HCT116 (cell line): ENCODE results near the gene COL5A1. TPM values are rescaled to one million over a fixed set of nuclear protein-coding genes. Genes with fewer than 3 reads are reported as not detected.

Experiments used
- ATAC-seq: fragments of 200-7000 bp; cut with Tn5 transposase; 2 replicates; pipeline ENCODE4 v1.9.1; 2020; ENCODE audit warnings: mild to moderate bottlenecking, moderate library complexity
- BruUV-seq: library from RNA; stranded (reverse); fragments of 400-500 nt; replicated peaks from 2 replicates; lab custom pipeline; 2021; lab: Mats Ljungman, UMichigan
- CTCF ChIA-PET: fragments of 300-600 bp; sonication (Branson Sonifier 250); formaldehyde crosslinking; loops from one replicate; lab custom pipeline; 2021; ENCODE audit warnings: antibody characterized with exemption; lab: Charles Lee
- POLR2A ChIA-PET: fragments of 300-600, 350-600 bp; sonication (Branson Sonifier 250); formaldehyde crosslinking; loops from one replicate; lab custom pipeline; 2021; ENCODE audit warnings: antibody characterized with exemption; lab: Charles Lee
- RAD21 ChIA-PET, 2 experiments: fragments of 300-600 bp; sonication (Branson Sonifier 250); formaldehyde crosslinking; loops; one replicate each; lab custom pipeline; 2023; ENCODE audit warnings: low total read pairs in 2 of 2; ENCODE audit not compliant: uncharacterized antibody in 2 of 2, unreplicated experiment in 2 of 2, low non-redundant PET in 1 of 2; lab: Charles Lee
- DNase-seq: peaks from one replicate; pipeline ENCODE4 v3.0.0-alpha.2; 2010; ENCODE audit warnings: low read depth, low spot score
- H2AFZ ChIP-seq: fragments of 200-600 bp; shearing (Covaris generic), sonication (generic); 2 replicates; pipeline ENCODE4 v1.6.1; 2017; ENCODE audit warnings: low read depth, mixed run types, mixed read lengths, antibody characterized with exemption, low read length; ENCODE audit not compliant: poor library complexity, severe bottlenecking
- H3K27ac ChIP-seq: 2 replicates; pipeline ENCODE4 v1.5.1; 2012; ENCODE audit warnings: low read depth, low read length
- H3K27me3 ChIP-seq: fragments of 200-600 bp; sonication (generic); 2 replicates; pipeline ENCODE4 v1.6.1; 2016; ENCODE audit warnings: mixed run types, low read length, mixed read lengths; ENCODE audit not compliant: insufficient read depth
- H3K36me3 ChIP-seq, 2 experiments: fragments of 200-500 bp in 1 of 2; fragments of 200-600 bp in 1 of 2; sonication (Bioruptor generic) in 1 of 2; sonication (generic) in 1 of 2; 2 replicates each; pipeline versions ENCODE4 v1.5.1 to v1.6.1; 2014 to 2016; ENCODE audit warnings: low read length in 2 of 2, inconsistent platforms in 1 of 2, mixed read lengths in 1 of 2, mixed run types in 1 of 2; ENCODE audit not compliant: insufficient read depth in 2 of 2, control insufficient read depth in 1 of 2
- H3K4me1 ChIP-seq, 2 experiments: fragments of 200-600 bp in 1 of 2; sonication (generic) in 1 of 2; 2 replicates each; pipeline versions ENCODE4 v1.5.1 to v1.6.1; 2012 to 2017; ENCODE audit warnings: low read length in 2 of 2, inconsistent platforms in 1 of 2, mild to moderate bottlenecking in 1 of 2, mixed read lengths in 1 of 2, mixed run types in 1 of 2, moderate library complexity in 1 of 2; ENCODE audit not compliant: insufficient read depth in 2 of 2, control insufficient read depth in 1 of 2
- H3K4me2 ChIP-seq: fragments of 200-600 bp; sonication (generic); 2 replicates; pipeline ENCODE4 v1.6.1; 2017; ENCODE audit warnings: mixed run types, low read length, mixed read lengths
- H3K4me3 ChIP-seq, 2 experiments: fragments of 200-600 bp in 1 of 2; sonication (generic) in 1 of 2; replicated peaks in 1 of 2; 2 replicates each; pipeline ENCODE4 v1.5.1; 2011 to 2016; ENCODE audit warnings: low read length in 2 of 2, control low read depth in 1 of 2, low read depth in 1 of 2, mild to moderate bottlenecking in 1 of 2, mixed read lengths in 1 of 2, mixed run types in 1 of 2
- H3K79me2 ChIP-seq: fragments of 200-600 bp; sonication (generic); 2 replicates; pipeline ENCODE4 v1.6.1; 2017; ENCODE audit warnings: mild to moderate bottlenecking, mixed run types, low read length, moderate library complexity, mixed read lengths; ENCODE audit not compliant: insufficient read depth
- H3K9ac ChIP-seq: fragments of 200-600 bp; sonication (generic); 2 replicates; pipeline ENCODE4 v1.6.1; 2016; ENCODE audit warnings: low read length, mixed read lengths
- H3K9me2 ChIP-seq: fragments of 200-600 bp; sonication (generic), shearing (Covaris generic); 2 replicates; pipeline ENCODE4 v1.6.1; 2017; ENCODE audit warnings: mixed run types, mild to moderate bottlenecking, moderate library complexity; ENCODE audit not compliant: insufficient read depth
- H3K9me3 ChIP-seq, 2 experiments: fragments of 200-500 bp in 1 of 2; fragments of 200-600 bp in 1 of 2; sonication (Bioruptor generic) in 1 of 2; sonication (generic) in 1 of 2; 2 replicates each; pipeline ENCODE4 v1.6.1; 2014 to 2017; ENCODE audit warnings: low read length in 2 of 2, mixed read lengths in 2 of 2, inconsistent platforms in 1 of 2, low read depth in 1 of 2, mild to moderate bottlenecking in 1 of 2, mixed run types in 1 of 2, moderate library complexity in 1 of 2; ENCODE audit not compliant: control insufficient read depth in 1 of 2, insufficient read depth in 1 of 2
- H4K20me1 ChIP-seq: fragments of 200-600 bp; sonication (generic), shearing (Covaris generic); 2 replicates; pipeline ENCODE4 v1.6.1; 2017; ENCODE audit warnings: mixed run types, mild to moderate bottlenecking, moderate library complexity; ENCODE audit not compliant: insufficient read depth
- CEBPB ChIP-seq: IDR thresholded peaks from 2 replicates; pipeline ENCODE4 v1.6.1; 2012; ENCODE audit warnings: low read depth
- EGR1 ChIP-seq: IDR thresholded peaks from 2 replicates; pipeline ENCODE4 v1.6.1; 2012; ENCODE audit warnings: low read depth
- FOSL1 ChIP-seq: IDR thresholded peaks from 2 replicates; pipeline ENCODE4 v1.6.1; 2012; ENCODE audit warnings: low read depth
- SP1 ChIP-seq: IDR thresholded peaks from 2 replicates; pipeline ENCODE4 v1.6.1; 2012; ENCODE audit warnings: low read depth
- ZFX ChIP-seq: fragments of 450-650 bp; IDR thresholded peaks from 2 replicates; pipeline ENCODE4 v1.6.1; 2017
- ZNF274 ChIP-seq: fragments of 200-500 bp; sonication (Bioruptor generic); IDR thresholded peaks from 2 replicates; pipeline ENCODE4 v1.6.1; 2014; ENCODE audit warnings: mild to moderate bottlenecking, low read depth, low read length, inconsistent platforms
- intact Hi-C: fragments of 100-400 bp; cut with micrococcal nuclease; formaldehyde crosslinking; loops from 2 replicates; pipeline ENCODE4 v1.10.0; 2022
- total RNA-seq: library from RNA; stranded (reverse); gene quantifications from one replicate; pipeline ENCODE4 v1.2.1, GENCODE V29; 2021; ENCODE audit not compliant: unreplicated experiment
- TF ChIP-seq, protein P1 (sequence below): IDR thresholded peaks from 2 replicates; pipeline ENCODE4 v1.6.1; 2012
- TF ChIP-seq, protein P2 (sequence below): IDR thresholded peaks from 2 replicates; pipeline ENCODE4 v1.6.1; 2012

COL5A1 gene
- total RNA-seq, 1 experiment from 2014 or later: 0.30 TPM

DNA sequence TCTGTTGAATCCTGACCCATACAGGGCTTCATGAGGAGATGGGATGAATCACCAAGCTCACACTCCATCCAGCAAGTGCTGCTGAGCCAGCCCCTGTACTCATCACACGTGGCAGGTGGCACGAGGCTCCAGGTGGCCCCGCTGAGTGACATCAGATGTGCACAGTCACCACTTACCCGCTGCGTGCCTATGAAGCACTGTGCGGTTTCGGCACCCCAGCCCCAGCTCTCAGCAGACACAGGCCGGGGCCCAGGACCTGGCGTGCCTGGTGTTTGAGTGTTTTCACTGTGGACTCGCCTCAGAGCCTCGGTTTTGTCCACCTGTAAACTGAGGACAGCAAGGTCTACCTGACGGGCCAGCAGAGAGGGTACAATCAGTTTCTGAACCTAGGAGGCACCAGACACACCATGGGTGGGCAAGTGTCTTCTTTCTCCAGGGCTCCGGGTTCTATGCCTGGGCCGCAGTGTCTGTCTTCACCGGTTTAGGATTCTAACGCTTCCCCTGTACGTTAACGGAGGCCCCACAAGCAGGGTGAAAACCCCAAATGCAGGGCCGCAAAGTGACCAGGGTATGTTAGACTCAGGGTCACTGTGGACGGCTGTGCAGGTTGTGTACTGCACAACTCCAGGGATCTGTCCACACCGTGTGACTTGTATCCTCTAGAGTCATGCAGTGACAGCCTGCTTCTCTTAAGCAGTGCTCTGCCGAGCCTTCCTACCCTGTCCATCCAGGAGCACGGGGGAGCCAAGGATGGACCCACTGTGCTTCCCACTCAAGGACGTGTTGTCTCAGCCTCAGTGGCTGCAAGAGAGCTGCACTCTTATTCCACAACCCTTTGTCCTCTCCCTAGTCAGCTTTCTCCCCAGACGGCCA is 44.3 kb upstream of the COL5A1 start:
- TF ChIP-seq EGR1: no peak
- no peak for TF ChIP-seq ZNF274
- no peak for TF ChIP-seq FOSL1
- TF ChIP-seq CEBPB: no peak
- TF ChIP-seq, protein P1, sequence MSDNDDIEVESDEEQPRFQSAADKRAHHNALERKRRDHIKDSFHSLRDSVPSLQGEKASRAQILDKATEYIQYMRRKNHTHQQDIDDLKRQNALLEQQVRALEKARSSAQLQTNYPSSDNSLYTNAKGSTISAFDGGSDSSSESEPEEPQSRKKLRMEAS: 0 out of 2 replicates have a peak, but pooled peaks have one; percentile 33
- TF ChIP-seq, protein P2, sequence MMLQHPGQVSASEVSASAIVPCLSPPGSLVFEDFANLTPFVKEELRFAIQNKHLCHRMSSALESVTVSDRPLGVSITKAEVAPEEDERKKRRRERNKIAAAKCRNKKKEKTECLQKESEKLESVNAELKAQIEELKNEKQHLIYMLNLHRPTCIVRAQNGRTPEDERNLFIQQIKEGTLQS: no peak
- TF ChIP-seq SP1: no peak
- no peak for TF ChIP-seq ZFX
- DNase-seq (no peak), ATAC-seq (no peak)
- peaks cover 5 to 15% of the 10 kb centered on the region in 2 experiments for H3K4me1 ChIP-seq
- no peaks in the 10 kb centered on the region for H3K36me3 ChIP-seq
- no peaks in the 10 kb centered on the region for H3K79me2 ChIP-seq
- no peak overlapping the region for H3K9ac ChIP-seq
- peaks cover 0 to 5% of the 10 kb centered on the region in 2 experiments; a peak in 1 of 4 replicates for H3K9me3 ChIP-seq
- H3K27ac ChIP-seq: no peak overlapping the region
- ChIA-PET POLR2A (no interaction called here), RAD21 (no interaction called here), CTCF (no interaction called here)
- no peak overlapping the region for H3K4me2 ChIP-seq
- BruUV-seq: no TSS peak
- no peaks in the 10 kb centered on the region; the same call in 1 of the 2 replicates for H3K27me3 ChIP-seq
- H3K4me3 ChIP-seq: no peak overlapping the region
- intact Hi-C loops: no loop called here
- H4K20me1 ChIP-seq: no peaks in the 10 kb centered on the region
- no peaks in the 10 kb centered on the region for H3K9me2 ChIP-seq
- H2AFZ ChIP-seq: no peak overlapping the region
